Panc1 (cell line): Measurements from ENCODE around the gene GRHPR. TPM values are rescaled to one million over a fixed set of nuclear protein-coding genes. Genes with fewer than 3 reads are reported as not detected.
A peak's percentile ranks its signal among the peaks of the same experiment; 100 is the strongest.
"Not testable (repeated sequence)": the region's sequence is repeated elsewhere in the genome, so short reads cannot be mapped to it uniquely, and the experiment has no call there.

Experiments used
- ATAC-seq: fragments of 200-7000 bp; cut with Tn5 transposase; 2 replicates; pipeline ENCODE4 v1.9.1; 2020; ENCODE audit warnings: mild to moderate bottlenecking, moderate library complexity
- BruUV-seq: library from RNA; stranded (reverse); fragments of 400-500 nt; replicated peaks from 2 replicates; lab custom pipeline; 2021; lab: Mats Ljungman, UMichigan
- CTCF ChIA-PET: fragments of 300-600 bp; sonication (Branson Sonifier 250); formaldehyde crosslinking; loops from one replicate; lab custom pipeline; 2022; ENCODE audit warnings: antibody characterized with exemption; lab: Charles Lee
- POLR2A ChIA-PET: fragments of 300-600 bp; sonication (Branson Sonifier 250); formaldehyde crosslinking; loops from one replicate; lab custom pipeline; 2022; ENCODE audit warnings: antibody characterized with exemption; lab: Charles Lee
- DNase-seq: peaks from one replicate; pipeline ENCODE4 v3.0.0-alpha.2; 2010; ENCODE audit warnings: low read depth, low spot score
- H3K27ac ChIP-seq: 2 replicates; pipeline ENCODE4 v1.5.1; 2011; ENCODE audit warnings: mild to moderate bottlenecking, low read length, inconsistent platforms
- H3K27me3 ChIP-seq: fragments of 200-500 bp; sonication (Bioruptor generic); 2 replicates; pipeline ENCODE4 v1.6.0; 2014; ENCODE audit warnings: low read length, inconsistent platforms; ENCODE audit not compliant: control insufficient read depth, insufficient read depth
- H3K36me3 ChIP-seq: fragments of 200-500 bp; sonication (Bioruptor generic); 2 replicates; pipeline ENCODE4 v1.5.1; 2014; ENCODE audit warnings: inconsistent platforms, mild to moderate bottlenecking, low read length, moderate library complexity; ENCODE audit not compliant: control insufficient read depth, insufficient read depth
- H3K4me1 ChIP-seq: 2 replicates; pipeline ENCODE4 v1.5.1; 2011; ENCODE audit warnings: inconsistent platforms, mild to moderate bottlenecking, low read length, moderate library complexity; ENCODE audit not compliant: control insufficient read depth, insufficient read depth
- H3K4me3 ChIP-seq, 2 experiments: 2 replicates each; pipeline ENCODE4 v1.5.1; 2011 to 2012; ENCODE audit warnings: low read depth in 2 of 2, low read length in 2 of 2, mild to moderate bottlenecking in 2 of 2, inconsistent platforms in 1 of 2, moderate library complexity in 1 of 2
- H3K9me3 ChIP-seq: fragments of 200-500 bp; sonication (Bioruptor generic); 2 replicates; pipeline ENCODE4 v1.5.1; 2014; ENCODE audit warnings: low read depth, mild to moderate bottlenecking, inconsistent platforms, low read length, moderate library complexity; ENCODE audit not compliant: control insufficient read depth, insufficient read depth
- POLR2AphosphoS5 ChIP-seq: IDR thresholded peaks from 2 replicates; pipeline ENCODE4 v1.6.1; 2012; ENCODE audit warnings: mild to moderate bottlenecking, low read depth, low read length, moderate library complexity
- TCF7L2 ChIP-seq: IDR thresholded peaks from 2 replicates; pipeline ENCODE4 v1.6.1; 2011; ENCODE audit warnings: mild to moderate bottlenecking, low read depth, low read length, inconsistent platforms
- in situ Hi-C: cut with HindIII; loops from 2 replicates; pipeline ENCODE4 v1.10.0; 2016; ENCODE audit warnings: low sequenced_read_pairs, low pct_unique_long_range_greater_than_20kb
- intact Hi-C: fragments of 100-400 bp; cut with micrococcal nuclease; formaldehyde crosslinking; loops from one replicate; pipeline ENCODE4 v1.10.0; 2022; ENCODE audit not compliant: unreplicated experiment
- total RNA-seq: library from RNA; stranded (reverse); gene quantifications from one replicate; pipeline ENCODE4 v1.2.1, GENCODE V29; 2021; ENCODE audit not compliant: unreplicated experiment
- TF ChIP-seq, protein P1 (sequence below): fragments of 450-650 bp; IDR thresholded peaks from 2 replicates; pipeline ENCODE4 v1.5.1; 2017; ENCODE audit warnings: mild to moderate bottlenecking
- TF ChIP-seq, protein P2 (sequence below), 2 experiments: IDR thresholded peaks; 2 replicates each; pipeline ENCODE4 v1.6.1; 2011 to 2012; ENCODE audit warnings: low read depth in 2 of 2, control low read depth in 1 of 2, low read length in 1 of 2, mild to moderate bottlenecking in 1 of 2, moderate library complexity in 1 of 2; ENCODE audit not compliant: insufficient read depth in 1 of 2

GRHPR gene
- total RNA-seq, 1 experiment from 2014 or later = 238 TPM

DNA sequence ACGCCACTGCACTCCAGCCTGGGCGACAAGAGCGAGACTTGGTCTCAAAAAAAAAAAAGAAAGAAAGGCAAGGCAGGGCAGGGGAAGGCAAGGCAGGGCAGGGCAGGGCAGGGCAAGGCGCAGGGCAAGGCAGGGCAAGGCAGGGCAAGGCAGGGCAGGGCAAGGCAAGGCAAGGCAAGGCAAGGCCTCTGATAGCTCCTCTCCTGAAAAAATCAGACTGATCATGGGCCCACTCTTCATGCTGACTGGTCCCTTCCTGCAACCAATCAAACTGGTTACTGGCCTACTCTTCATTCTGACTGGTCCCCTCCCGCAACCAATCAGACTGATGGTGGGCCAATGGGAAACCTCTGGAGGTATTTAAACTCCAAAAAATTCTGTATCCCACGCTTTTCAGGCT lies 46.1 kb downstream of the GRHPR start:
- Histone ChIP-seq H3K9me3 (peaks cover 3% of the 10 kb centered on the region; the same call in 1 of the 2 replicates), H3K36me3 (no peaks in the 10 kb centered on the region; the same call in 1 of the 2 replicates), H3K4me3 (no peak overlapping the region), H3K4me1 (peaks cover 28% of the 10 kb centered on the region), H3K27me3 (no peaks in the 10 kb centered on the region), H3K27ac (peak overlapping the region; percentile 100)
- in situ Hi-C loops (no loop called here), intact Hi-C loops (no loop called here)
- POLR2A ChIA-PET = interaction anchor here (0.7 kb wide), 1 partner anchor 18 kb away, joined by 3 read pairs; no protein-coding TSS in a partner anchor
- no peak for ATAC-seq
- no TSS peak for BruUV-seq
- CTCF ChIA-PET = no interaction called here
- TF ChIP-seq POLR2AphosphoS5 = no peak
- TF ChIP-seq, protein P1, sequence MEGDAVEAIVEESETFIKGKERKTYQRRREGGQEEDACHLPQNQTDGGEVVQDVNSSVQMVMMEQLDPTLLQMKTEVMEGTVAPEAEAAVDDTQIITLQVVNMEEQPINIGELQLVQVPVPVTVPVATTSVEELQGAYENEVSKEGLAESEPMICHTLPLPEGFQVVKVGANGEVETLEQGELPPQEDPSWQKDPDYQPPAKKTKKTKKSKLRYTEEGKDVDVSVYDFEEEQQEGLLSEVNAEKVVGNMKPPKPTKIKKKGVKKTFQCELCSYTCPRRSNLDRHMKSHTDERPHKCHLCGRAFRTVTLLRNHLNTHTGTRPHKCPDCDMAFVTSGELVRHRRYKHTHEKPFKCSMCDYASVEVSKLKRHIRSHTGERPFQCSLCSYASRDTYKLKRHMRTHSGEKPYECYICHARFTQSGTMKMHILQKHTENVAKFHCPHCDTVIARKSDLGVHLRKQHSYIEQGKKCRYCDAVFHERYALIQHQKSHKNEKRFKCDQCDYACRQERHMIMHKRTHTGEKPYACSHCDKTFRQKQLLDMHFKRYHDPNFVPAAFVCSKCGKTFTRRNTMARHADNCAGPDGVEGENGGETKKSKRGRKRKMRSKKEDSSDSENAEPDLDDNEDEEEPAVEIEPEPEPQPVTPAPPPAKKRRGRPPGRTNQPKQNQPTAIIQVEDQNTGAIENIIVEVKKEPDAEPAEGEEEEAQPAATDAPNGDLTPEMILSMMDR = no peak
- no peak for DNase-seq

DNA sequence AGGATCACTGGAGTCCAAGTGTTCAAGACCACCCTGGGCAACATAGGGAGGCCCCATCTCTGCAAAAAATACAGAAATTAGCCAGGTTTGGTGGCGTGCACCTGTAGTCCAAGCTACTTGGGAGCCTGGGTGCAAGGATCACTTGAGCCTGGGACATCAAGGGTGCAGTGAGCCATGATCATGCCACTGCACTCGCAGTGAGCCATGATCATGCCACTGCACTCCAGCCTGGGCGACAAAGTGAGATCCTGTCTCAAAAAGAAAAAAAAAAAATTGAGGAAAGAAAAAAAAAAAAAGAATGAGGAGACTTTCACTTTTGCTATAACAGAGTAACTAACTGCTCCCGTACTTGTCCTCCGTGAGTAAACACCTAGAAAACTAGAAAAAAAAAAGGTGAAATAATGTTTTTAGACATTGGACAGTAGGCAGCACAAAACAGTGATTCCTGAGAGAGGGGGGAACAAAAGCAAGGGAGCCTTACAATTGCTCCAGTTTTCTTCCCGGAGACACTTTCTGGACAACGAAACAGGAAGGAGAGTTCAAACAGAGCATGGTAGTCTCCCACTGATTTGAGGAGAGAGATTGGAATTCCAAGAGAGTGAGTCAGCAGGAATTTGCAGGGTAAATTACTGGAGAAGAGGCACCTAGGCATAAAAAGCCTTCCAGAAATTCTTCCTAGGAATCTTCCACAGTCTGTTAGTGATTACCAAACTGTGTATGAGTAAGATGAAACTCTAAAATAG lies 49.6 kb downstream of the GRHPR start:
- intact Hi-C loops (loop anchor here (10.0 kb wide), 1 partner anchor 273 kb away; no protein-coding TSS in a partner anchor), in situ Hi-C loops (no loop called here)
- H3K36me3 ChIP-seq = no peaks in the 10 kb centered on the region; the same call in 1 of the 2 replicates
- TF ChIP-seq, protein P2, sequence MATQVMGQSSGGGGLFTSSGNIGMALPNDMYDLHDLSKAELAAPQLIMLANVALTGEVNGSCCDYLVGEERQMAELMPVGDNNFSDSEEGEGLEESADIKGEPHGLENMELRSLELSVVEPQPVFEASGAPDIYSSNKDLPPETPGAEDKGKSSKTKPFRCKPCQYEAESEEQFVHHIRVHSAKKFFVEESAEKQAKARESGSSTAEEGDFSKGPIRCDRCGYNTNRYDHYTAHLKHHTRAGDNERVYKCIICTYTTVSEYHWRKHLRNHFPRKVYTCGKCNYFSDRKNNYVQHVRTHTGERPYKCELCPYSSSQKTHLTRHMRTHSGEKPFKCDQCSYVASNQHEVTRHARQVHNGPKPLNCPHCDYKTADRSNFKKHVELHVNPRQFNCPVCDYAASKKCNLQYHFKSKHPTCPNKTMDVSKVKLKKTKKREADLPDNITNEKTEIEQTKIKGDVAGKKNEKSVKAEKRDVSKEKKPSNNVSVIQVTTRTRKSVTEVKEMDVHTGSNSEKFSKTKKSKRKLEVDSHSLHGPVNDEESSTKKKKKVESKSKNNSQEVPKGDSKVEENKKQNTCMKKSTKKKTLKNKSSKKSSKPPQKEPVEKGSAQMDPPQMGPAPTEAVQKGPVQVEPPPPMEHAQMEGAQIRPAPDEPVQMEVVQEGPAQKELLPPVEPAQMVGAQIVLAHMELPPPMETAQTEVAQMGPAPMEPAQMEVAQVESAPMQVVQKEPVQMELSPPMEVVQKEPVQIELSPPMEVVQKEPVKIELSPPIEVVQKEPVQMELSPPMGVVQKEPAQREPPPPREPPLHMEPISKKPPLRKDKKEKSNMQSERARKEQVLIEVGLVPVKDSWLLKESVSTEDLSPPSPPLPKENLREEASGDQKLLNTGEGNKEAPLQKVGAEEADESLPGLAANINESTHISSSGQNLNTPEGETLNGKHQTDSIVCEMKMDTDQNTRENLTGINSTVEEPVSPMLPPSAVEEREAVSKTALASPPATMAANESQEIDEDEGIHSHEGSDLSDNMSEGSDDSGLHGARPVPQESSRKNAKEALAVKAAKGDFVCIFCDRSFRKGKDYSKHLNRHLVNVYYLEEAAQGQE (IDR thresholded peaks at IDR 0.05; ENCODE audit: insufficient read depth in 1 of 2, low read depth in 2 of 2, low read length in 1 of 2) = no peak
- TF ChIP-seq TCF7L2 = peak; percentile 97
- peaks cover 16% of the 10 kb centered on the region for H3K9me3 ChIP-seq
- DNase-seq (peak; percentile 97), ATAC-seq (peak; percentile 94)
- ChIA-PET POLR2A (interaction anchor here (0.6 kb wide), 1 partner anchor 46 kb away, joined by 3 read pairs; no protein-coding TSS in a partner anchor), CTCF (no interaction called here)
- TSS peak; percentile 98 for BruUV-seq
- H3K4me1 ChIP-seq = peaks cover 28% of the 10 kb centered on the region
- no peaks in the 10 kb centered on the region for H3K27me3 ChIP-seq
- peak overlapping the region; percentile 32 to 66 for H3K4me3 ChIP-seq
- peak overlapping the region; percentile 98 for H3K27ac ChIP-seq

DNA sequence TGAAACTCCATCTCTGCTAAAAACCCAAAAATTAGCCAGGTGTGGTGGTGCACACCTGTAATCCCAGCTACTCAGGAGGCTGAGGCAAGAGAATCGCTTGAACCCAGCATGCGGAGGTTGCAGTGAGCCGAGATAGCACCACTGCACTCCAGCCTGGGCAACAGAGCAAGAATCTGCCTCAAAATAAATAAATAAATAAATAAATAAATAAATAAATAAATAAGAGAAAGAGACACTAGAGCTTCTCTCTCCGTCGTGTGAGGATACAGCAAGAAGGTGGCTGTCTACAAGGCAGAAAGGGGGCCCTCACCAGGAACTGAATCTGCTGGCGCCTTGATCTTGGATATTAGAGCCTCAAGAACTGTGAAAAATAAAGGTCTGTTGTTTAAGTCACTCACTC lies 51.5 kb downstream of the GRHPR start:
- DNase-seq, BruUV-seq, H3K36me3 ChIP-seq, ATAC-seq, H3K4me3 ChIP-seq, H3K27me3 ChIP-seq, CTCF ChIA-PET, in situ Hi-C loops: not testable (repeated sequence)
- POLR2A ChIA-PET = interaction anchor here (0.7 kb wide), 1 partner anchor 394 kb away, joined by 4 read pairs; no protein-coding TSS in a partner anchor
- Histone ChIP-seq H3K4me1 (peaks cover 28% of the 10 kb centered on the region), H3K9me3 (peaks cover 16% of the 10 kb centered on the region), H3K27ac (peak overlapping the region; percentile 98)
- intact Hi-C loops = loop anchor here (10.0 kb wide), 1 partner anchor 271 kb away; no protein-coding TSS in a partner anchor
